ENCODE data around the gene RTEL1. TPM values are rescaled to one million over a fixed set of nuclear protein-coding genes. Genes with fewer than 3 reads are reported as not detected.

Gene RTEL1
- total RNA-seq, 1 experiment from 2014 or later: 43.0 TPM

DNA sequence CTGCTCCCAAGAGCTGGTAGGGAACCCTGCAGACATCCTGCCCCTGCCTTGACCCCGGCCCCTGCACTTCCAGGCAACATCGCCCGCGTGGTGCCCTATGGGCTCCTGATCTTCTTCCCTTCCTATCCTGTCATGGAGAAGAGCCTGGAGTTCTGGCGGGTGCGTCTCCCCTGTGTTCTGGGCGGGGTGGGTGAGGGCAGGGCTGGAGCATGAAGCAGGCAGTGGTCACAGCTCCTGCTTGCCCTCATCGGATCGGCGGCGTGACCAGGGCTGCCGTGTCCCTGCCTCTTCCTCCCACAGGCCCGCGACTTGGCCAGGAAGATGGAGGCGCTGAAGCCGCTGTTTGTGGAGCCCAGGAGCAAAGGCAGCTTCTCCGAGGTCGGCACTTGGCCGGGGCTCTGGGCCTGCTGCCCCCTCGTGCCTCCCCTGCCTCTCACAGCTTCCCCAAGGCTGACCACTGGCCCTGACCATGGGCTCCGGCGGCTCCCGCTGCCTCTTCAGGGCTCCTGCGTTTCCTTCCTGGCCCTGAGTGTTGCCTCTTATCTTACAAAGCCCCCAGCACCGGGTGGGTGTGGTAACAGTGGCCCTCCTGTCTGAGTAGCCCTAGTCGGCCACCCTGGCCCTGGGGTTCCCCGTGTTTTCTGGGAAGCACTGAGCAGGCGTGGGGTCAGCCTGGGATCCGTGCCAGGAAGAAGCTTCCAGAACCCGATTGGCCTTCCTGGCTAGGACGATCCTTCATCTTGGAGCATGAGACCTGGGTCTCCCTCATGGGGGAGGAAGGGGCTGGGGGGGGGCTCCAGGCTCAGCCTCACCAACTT, 30.3 kb downstream of the RTEL1 start:
- no TSS peak for BruUV-seq (replicated peaks)
- no peak overlapping the region for H3K9ac ChIP-seq (ENCODE audit: low read length)
- ATAC-seq (no peak), DNase-seq (no peak)
- no peak overlapping the region for H2AFZ ChIP-seq (ENCODE audit: low read length)
- no peaks in the 10 kb centered on the region for H3F3A ChIP-seq (ENCODE audit: low read length, unreplicated experiment)
- no peak overlapping the region for H3K27ac ChIP-seq (ENCODE audit: low read length)
- H3K27me3 ChIP-seq (ENCODE audit: low read length): no peaks in the 10 kb centered on the region
- no peaks in the 10 kb centered on the region; the same call in 1 of the 2 replicates for H3K36me3 ChIP-seq (ENCODE audit: low read depth, low read length)
- ChIA-PET CTCF (no interaction called here), POLR2A (ENCODE audit: unreplicated experiment) (interaction anchor here (0.6 kb wide), 1 partner anchor 955 kb away, joined by 4 read pairs; no protein-coding TSS in a partner anchor)
- H3K4me1 ChIP-seq (ENCODE audit: insufficient read depth, low read length): peaks cover 13% of the 10 kb centered on the region
- no peaks in the 10 kb centered on the region for H3K9me3 ChIP-seq (ENCODE audit: low read length)
- H3K79me2 ChIP-seq (ENCODE audit: low read length): peaks cover 2% of the 10 kb centered on the region
- no peak for TF ChIP-seq EZH2phosphoT487 (IDR thresholded peaks at IDR 0.05; ENCODE audit: borderline replicate concordance, low read length)
- intact Hi-C loops (cut with micrococcal nuclease): no loop called here
- H3K4me2 ChIP-seq (ENCODE audit: low read length): no peak overlapping the region
- H3K9me2 ChIP-seq (replicated peaks; ENCODE audit: low read length): no peaks in the 10 kb centered on the region
- no peaks in the 10 kb centered on the region for H4K20me1 ChIP-seq (ENCODE audit: low read length)
- H3K4me3 ChIP-seq (ENCODE audit: low read length): no peak overlapping the region

DNA sequence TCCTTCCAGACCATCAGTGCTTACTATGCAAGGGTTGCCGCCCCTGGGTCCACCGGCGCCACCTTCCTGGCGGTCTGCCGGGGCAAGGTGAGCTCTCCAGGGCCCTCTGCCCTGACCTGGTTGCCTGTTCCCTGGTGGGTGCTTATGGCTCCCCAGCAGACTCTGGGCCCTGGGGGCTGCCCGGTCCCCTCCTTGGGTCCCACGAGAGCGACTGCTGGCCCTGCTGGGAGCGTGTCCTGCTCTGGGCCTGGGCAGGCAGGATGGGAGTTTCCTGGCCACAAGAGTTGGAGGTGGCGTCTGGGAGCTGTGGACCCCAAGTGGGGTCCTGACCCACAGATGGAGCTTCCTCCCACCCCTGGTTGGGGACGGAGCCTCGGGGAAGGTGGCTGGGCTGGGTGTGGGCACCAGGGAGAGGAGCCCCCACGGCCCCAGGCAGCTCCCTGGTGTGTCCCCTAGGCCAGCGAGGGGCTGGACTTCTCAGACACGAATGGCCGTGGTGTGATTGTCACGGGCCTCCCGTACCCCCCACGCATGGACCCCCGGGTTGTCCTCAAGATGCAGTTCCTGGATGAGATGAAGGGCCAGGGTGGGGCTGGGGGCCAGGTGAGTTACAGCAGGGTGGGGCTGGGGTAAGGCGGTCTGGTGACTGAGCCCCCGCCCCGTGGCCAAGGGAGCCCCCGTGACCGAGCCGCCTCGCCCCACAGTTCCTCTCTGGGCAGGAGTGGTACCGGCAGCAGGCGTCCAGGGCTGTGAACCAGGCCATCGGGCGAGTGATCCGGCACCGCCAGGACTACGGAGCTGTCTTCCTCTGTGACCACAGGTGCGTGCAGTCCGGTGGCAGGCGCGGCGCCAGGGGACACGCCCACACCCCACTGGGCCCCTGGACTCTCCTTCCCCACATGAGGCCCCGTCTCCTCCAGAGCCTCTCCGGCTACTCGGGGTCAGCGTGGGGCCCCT, 31.2 kb downstream of the RTEL1 start:
- no peak overlapping the region for H3K9ac ChIP-seq (ENCODE audit: low read length)
- H3K4me3 ChIP-seq (ENCODE audit: low read length): no peak overlapping the region
- no peak overlapping the region for H3K4me2 ChIP-seq (ENCODE audit: low read length)
- no peaks in the 10 kb centered on the region for H3K27me3 ChIP-seq (ENCODE audit: low read length)
- BruUV-seq (replicated peaks): no TSS peak
- TF ChIP-seq CTCF (conservative IDR thresholded peaks at IDR 0.05; ENCODE audit: low read depth, low read length) (no peak), EZH2phosphoT487 (IDR thresholded peaks at IDR 0.05; ENCODE audit: borderline replicate concordance, low read length) (no peak), EZH2 (IDR thresholded peaks at IDR 0.05; ENCODE audit: low read length, unreplicated experiment) (no peak)
- no peak for DNase-seq
- CTCF ChIA-PET: no interaction called here
- no peak for ATAC-seq
- H3K9me3 ChIP-seq (ENCODE audit: low read length): no peaks in the 10 kb centered on the region
- peaks cover 11% of the 10 kb centered on the region for H3K4me1 ChIP-seq (ENCODE audit: insufficient read depth, low read length)
- no peaks in the 10 kb centered on the region for H3K79me2 ChIP-seq (ENCODE audit: low read length)
- no peaks in the 10 kb centered on the region for H3F3A ChIP-seq (ENCODE audit: low read length, unreplicated experiment)
- no peaks in the 10 kb centered on the region; the same call in 1 of the 2 replicates for H3K36me3 ChIP-seq (ENCODE audit: low read depth, low read length)
- H3K9me2 ChIP-seq (replicated peaks; ENCODE audit: low read length): no peaks in the 10 kb centered on the region
- H2AFZ ChIP-seq (ENCODE audit: low read length): no peak overlapping the region
- H4K20me1 ChIP-seq (ENCODE audit: low read length): no peaks in the 10 kb centered on the region
- POLR2A ChIA-PET (ENCODE audit: unreplicated experiment): interaction anchor here (0.6 kb wide), 1 partner anchor 956 kb away, joined by 4 read pairs; no protein-coding TSS in a partner anchor
- no peak overlapping the region for H3K27ac ChIP-seq (ENCODE audit: low read length)
- intact Hi-C loops (cut with micrococcal nuclease): no loop called here

GRCh38 chr20:63690003-63690897, 32.1 kb downstream of the RTEL1 start:
- no peaks in the 10 kb centered on the region for H4K20me1 ChIP-seq (ENCODE audit: low read length)
- H3K4me1 ChIP-seq (ENCODE audit: insufficient read depth, low read length): peaks cover 11% of the 10 kb centered on the region
- ChIA-PET CTCF (no interaction called here), POLR2A (ENCODE audit: unreplicated experiment) (no interaction called here)
- H2AFZ ChIP-seq (ENCODE audit: low read length): no peak overlapping the region
- no TSS peak for BruUV-seq (replicated peaks)
- H3K27me3 ChIP-seq (ENCODE audit: low read length): no peaks in the 10 kb centered on the region
- H3K27ac ChIP-seq (ENCODE audit: low read length): no peak overlapping the region
- intact Hi-C loops (cut with micrococcal nuclease): no loop called here
- ATAC-seq: no peak
- no peak for DNase-seq
- no peaks in the 10 kb centered on the region for H3K9me2 ChIP-seq (replicated peaks; ENCODE audit: low read length)
- no peaks in the 10 kb centered on the region; the same call in 1 of the 2 replicates for H3K36me3 ChIP-seq (ENCODE audit: low read depth, low read length)
- H3K4me3 ChIP-seq (ENCODE audit: low read length): no peak overlapping the region
- no peaks in the 10 kb centered on the region for H3K79me2 ChIP-seq (ENCODE audit: low read length)
- no peaks in the 10 kb centered on the region for H3K9me3 ChIP-seq (ENCODE audit: low read length)
- no peak overlapping the region for H3K9ac ChIP-seq (ENCODE audit: low read length)
- TF ChIP-seq CTCF (conservative IDR thresholded peaks at IDR 0.05; ENCODE audit: low read depth, low read length) (no peak), EZH2phosphoT487 (IDR thresholded peaks at IDR 0.05; ENCODE audit: borderline replicate concordance, low read length) (no peak), EZH2 (IDR thresholded peaks at IDR 0.05; ENCODE audit: low read length, unreplicated experiment) (no peak)
- no peaks in the 10 kb centered on the region for H3F3A ChIP-seq (ENCODE audit: low read length, unreplicated experiment)
- no peak overlapping the region for H3K4me2 ChIP-seq (ENCODE audit: low read length)
